CD4-positive, alpha-beta T cell treated with Interleukin-6 at 100 ng/mL for 8 hours (primary cell): Measurements from ENCODE around the gene CCDC172.
"Not testable (repeated sequence)": the region's sequence is repeated elsewhere in the genome, so short reads cannot be mapped to it uniquely, and the experiment has no call there.

ENCODE experiments used
- DNase-seq: peaks from one replicate; pipeline ENCODE4 v3.0.0-alpha.2; 2020; ENCODE audit warnings: mixed read lengths, low spot score

The CCDC172 gene

DNA sequence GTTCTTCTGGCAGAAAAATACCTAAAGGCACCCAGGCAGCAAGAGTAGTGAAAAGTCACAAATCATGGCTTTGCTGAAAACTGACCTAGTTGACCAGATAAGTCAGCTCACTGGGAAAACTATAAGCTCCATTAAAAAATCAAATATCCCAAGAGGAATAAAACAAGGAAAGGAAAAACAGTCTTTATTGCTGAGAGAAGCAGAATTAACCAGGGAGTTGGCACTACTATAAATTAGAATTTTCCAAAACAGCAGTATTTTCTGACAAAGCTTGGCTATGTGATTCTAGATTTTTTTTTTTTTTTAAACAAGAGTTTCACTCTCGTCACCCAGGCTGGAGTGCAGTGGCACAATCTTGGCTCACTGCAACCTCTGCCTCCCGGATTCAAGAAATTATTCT, 12.6 kb downstream of the CCDC172 start:
- DNase-seq, result no peak

- no peak for DNase-seq
Observed at GRCh38 chr10:116352125-116352524, 27.9 kb downstream of the CCDC172 start.

GRCh38 chr10:116353817-116354216, 29.6 kb downstream of the CCDC172 start:
- no peak for DNase-seq

DNA sequence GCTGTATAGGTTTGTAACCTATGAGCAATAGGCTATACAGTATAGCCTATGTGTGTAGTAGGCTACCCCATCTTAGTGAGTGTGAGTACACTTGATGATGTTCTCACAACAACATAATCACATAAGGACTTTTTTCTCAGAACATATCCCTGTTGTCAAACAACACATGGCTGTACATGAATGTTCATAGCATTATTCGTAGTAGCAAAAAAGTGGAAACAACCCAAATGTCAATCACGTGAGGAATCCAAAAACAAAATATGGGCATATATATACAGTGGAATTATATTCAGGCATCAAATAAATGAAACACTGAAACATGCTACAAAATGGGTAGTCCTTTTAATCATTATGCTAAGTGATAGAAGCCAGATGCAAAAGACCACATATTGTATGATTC, 31.1 kb downstream of the CCDC172 start:
- no peak for DNase-seq

- no peak for DNase-seq
Observed at GRCh38 chr10:116356833-116357232, 32.6 kb downstream of the CCDC172 start.

GRCh38 chr10:116364868-116365267, 40.6 kb downstream of the CCDC172 start:
- no peak for DNase-seq

DNA sequence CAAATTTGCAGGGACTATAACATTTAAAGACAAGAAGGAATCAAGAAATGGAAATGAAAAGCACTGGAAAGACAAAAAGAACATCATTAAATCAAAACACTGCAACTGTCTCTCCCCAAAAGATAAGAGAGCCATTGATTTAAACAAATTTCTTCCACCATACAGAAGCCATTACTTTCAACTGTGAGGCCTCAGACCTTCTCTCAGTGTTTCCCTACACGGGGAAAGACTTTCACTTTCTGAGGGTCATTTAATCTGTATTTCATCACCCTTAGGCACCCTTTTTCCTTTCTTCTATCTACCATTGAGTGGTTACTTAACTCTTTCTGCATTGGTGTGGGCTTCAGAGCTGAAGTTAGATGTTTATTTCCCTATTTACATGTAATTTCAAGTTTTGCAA, 47.5 kb downstream of the CCDC172 start:
- no peak for DNase-seq

GRCh38 chr10:116382290-116382689, 58.0 kb downstream of the CCDC172 start:
- no peak for DNase-seq

DNA sequence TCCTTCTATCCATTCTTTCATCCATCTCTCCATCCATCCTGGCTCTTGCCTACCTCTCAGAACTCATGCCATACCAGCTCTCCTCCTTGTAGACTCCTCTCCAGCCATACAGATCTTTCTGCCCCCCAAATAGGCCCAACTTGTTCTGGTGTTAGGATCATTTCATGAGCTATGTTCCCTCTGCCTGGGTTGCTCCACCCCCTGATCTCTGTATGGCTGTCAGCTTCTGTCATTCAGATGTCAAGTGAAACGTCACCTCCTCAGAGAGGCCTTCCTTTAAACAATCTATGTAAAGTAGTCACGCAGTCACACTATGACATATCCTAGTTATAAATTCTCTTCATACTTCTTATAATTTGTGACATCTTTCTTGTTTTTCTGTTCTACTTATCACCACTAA, 61.1 kb downstream of the CCDC172 start:
- DNase-seq, result no peak

- DNase-seq, result no peak
Observed at GRCh38 chr10:116385994-116386809, 62.0 kb downstream of the CCDC172 start.

DNA sequence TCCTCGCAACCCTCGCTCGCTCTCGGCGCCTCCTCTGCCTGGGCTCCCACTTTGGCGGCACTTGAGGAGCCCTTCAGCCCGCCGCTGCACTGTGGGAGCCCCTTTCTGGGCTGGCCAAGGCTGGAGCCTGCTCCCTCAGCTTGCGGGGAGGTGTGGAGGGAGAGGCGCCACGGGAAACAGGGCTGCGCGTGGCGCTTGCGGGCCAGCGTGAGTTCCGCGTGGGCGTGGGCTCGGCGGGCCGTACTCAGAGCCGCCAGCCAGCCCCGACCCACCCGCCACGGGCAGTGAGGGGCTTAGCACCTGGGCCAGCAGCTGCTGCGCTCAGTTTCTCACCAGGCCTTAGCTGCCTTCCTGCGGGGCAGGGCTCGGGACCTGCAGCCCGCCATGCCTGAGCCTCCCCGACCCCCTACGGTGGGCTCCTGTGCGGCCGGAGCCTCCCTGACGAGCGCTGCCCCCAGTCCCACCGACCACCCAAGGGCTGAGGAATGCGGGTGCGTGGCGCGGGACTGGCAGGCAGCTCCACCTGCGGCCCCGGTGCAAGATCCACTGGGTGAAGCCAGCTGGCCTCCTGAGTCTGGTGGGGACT, 69.1 kb downstream of the CCDC172 start:
- DNase-seq, result not testable (repeated sequence)

GRCh38 chr10:116395223-116395985, 71.2 kb downstream of the CCDC172 start:
- DNase-seq, result no peak

DNA sequence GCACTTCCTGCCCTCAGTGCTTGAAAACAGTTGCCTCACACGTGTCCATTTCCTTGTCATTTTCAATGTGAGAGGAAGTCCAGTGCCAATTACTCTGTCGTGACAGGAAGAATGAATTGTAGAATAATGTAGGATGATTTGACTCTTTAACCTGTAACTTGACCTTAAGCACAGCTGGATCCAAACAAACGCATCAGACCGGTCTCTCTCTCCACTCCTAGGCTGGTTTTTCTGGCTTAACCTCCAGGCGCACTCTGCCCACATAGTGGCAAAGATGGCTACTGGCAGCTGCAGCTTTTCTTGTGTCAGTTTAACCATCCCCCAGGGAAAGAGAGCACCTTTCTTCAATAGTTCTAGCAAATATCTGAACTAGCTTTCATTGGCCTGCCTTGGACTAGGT, 74.0 kb downstream of the CCDC172 start:
- no peak for DNase-seq

- no peak for DNase-seq
Observed at GRCh38 chr10:116402858-116403257, 78.6 kb downstream of the CCDC172 start.

- no peak for DNase-seq
Observed at GRCh38 chr10:116403740-116404250, 79.5 kb downstream of the CCDC172 start.

GRCh38 chr10:116408719-116409118, 84.5 kb downstream of the CCDC172 start:
- DNase-seq, result no peak

DNA sequence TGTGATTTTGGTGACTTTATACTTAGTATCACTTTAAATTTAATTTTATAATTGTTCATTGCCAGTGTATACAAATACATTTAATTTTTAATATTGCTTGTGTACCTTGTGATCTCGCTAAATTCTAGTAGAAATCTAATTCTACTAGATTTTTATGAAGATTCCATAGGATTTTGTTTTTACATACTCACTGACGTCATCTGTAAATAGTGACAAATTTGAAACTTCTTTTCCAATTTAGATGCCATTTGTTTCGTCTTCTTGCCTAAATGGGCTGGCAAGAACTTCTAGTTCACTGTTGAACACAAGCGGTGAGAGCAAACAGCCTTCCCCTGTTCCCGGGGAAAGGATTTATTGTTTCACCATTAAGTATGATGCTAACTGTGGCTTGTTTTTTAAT, 86.1 kb downstream of the CCDC172 start:
- DNase-seq, result no peak

- DNase-seq, result no peak
Observed at GRCh38 chr10:116417821-116418220, 93.6 kb downstream of the CCDC172 start.

- no peak for DNase-seq
Observed at GRCh38 chr10:116418389-116418788, 94.1 kb downstream of the CCDC172 start.

GRCh38 chr10:116421815-116422214, 97.6 kb downstream of the CCDC172 start:
- DNase-seq, result no peak

DNA sequence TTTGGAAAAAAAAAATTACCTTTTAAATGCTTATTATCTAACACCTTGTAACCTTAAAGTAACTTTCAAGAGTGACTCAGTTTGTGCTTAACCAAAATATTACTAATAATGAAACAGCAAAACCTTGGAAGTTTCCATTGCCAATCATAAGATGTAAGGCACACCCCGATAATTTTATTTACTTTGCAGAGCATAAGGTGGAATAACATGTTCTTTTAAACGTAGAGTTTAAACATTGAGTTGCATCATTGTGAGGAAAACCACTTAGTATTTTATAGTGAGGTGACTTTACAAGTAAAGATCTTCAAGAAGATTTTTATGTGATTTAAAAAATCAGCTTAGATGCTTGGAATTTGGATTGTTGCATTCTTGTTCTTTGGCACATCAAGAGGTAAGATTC, 103.4 kb downstream of the CCDC172 start, which contains the start of gene PNLIPRP3:
PNLIPRP3 (plus strand) TSS at position 177 of the 400 bp plus-strand sequence; CDS start at position 343, 166 bp downstream.
- DNase-seq, result no peak

GRCh38 chr10:116429288-116429977, 105.2 kb downstream of the CCDC172 start:
- no peak for DNase-seq
